GM12891 (cell line): ENCODE data around the gene MYO9A.

Source experiments
- POLR2A ChIP-seq: IDR thresholded peaks from 2 replicates; pipeline ENCODE4 v1.6.1; 2011; ENCODE audit warnings: low read depth, low read length, control low read depth
- POLR2AphosphoS5 ChIP-seq: IDR thresholded peaks from 2 replicates; pipeline ENCODE4 v1.6.1; 2011; ENCODE audit warnings: low read depth, low read length, control low read depth
- TAF1 ChIP-seq: IDR thresholded peaks from 2 replicates; pipeline ENCODE4 v1.6.1; 2011; ENCODE audit warnings: low read depth, low read length, control low read depth

DNA sequence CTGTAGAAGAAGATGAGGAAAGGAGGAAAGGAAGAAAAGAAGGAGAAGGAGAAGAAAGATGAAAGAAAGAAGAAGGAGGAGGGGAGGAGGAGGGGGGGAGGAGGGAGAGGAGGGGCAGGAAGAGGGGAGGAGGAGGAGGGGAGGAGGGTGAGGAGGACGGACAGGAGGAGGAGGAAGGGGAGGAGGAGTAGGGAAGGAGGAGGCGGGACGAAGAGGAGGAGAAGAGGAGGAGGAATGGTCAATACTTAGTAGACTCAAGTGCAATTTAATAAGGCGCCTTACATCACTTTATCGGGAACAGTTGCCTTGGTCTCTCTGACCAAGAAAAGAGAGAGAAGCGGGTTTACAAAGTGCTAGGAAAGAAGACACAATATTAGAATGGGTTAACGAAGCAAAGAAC, 331.3 kb downstream of the MYO9A start:
- TF ChIP-seq POLR2A (no peak), POLR2AphosphoS5 (no peak), TAF1 (no peak)
